DMS 273 (cell line): ENCODE data around the gene ZBTB42.
A peak's percentile ranks its signal among the peaks of the same experiment; 100 is the strongest.
"Not testable (repeated sequence)": the region's sequence is repeated elsewhere in the genome, so short reads cannot be mapped to it uniquely, and the experiment has no call there.

Experiments used
- DNase-seq: peaks from one replicate; lab custom pipeline; 2025; ENCODE audit not compliant: unreplicated experiment; lab: John Stamatoyannopoulos, UW

The ZBTB42 gene

GRCh38 chr14:104830781-104831180, 29.9 kb downstream of the ZBTB42 start:
- no peak for DNase-seq

- DNase-seq: not testable (repeated sequence)
These were observed 35.5 kb downstream of the ZBTB42 start for GRCh38 chr14:104836171-104836935.

- no peak for DNase-seq
These were observed 40.8 kb downstream of the ZBTB42 start for GRCh38 chr14:104841730-104842129.

- no peak for DNase-seq
These were observed 42.1 kb downstream of the ZBTB42 start for GRCh38 chr14:104843006-104843405.

GRCh38 chr14:104843442-104844305, 42.8 kb downstream of the ZBTB42 start:
- DNase-seq: peak; percentile 62

GRCh38 chr14:104844306-104845032, 43.6 kb downstream of the ZBTB42 start:
- peak; percentile 37 for DNase-seq

- no peak for DNase-seq
These were observed 44.2 kb downstream of the ZBTB42 start for GRCh38 chr14:104845033-104845666.

GRCh38 chr14:104845834-104846441, 45.0 kb downstream of the ZBTB42 start:
- DNase-seq: no peak

GRCh38 chr14:104852280-104852663, 51.4 kb downstream of the ZBTB42 start:
- no peak for DNase-seq
